Mesendoderm (in vitro differentiated cells): Measurements from ENCODE around the gene CRYBB1. TPM values are rescaled to one million over a fixed set of nuclear protein-coding genes. Genes with fewer than 3 reads are reported as not detected.

Experiments used
- small RNA-seq: library from polyadenylated mRNA; stranded (forward); fragments of <200 nt; extraction: miRNeasy Mini kit (QIAGEN cat#:217004); gene quantifications from one replicate; pipeline ENCODE3, GENCODE V24; 2013; ENCODE audit not compliant: insufficient read depth

CRYBB1 gene

Small RNAs within 50 kb of the gene (small RNA-seq; reads per million reads assigned to genes)
- gene MIR548J (39.8 reads per million, percentile 94 among the genes with 10 or more reads in this experiment), gene RF01874 (not detected)
